ENCODE measurements around the gene IL27RA.

DNA sequence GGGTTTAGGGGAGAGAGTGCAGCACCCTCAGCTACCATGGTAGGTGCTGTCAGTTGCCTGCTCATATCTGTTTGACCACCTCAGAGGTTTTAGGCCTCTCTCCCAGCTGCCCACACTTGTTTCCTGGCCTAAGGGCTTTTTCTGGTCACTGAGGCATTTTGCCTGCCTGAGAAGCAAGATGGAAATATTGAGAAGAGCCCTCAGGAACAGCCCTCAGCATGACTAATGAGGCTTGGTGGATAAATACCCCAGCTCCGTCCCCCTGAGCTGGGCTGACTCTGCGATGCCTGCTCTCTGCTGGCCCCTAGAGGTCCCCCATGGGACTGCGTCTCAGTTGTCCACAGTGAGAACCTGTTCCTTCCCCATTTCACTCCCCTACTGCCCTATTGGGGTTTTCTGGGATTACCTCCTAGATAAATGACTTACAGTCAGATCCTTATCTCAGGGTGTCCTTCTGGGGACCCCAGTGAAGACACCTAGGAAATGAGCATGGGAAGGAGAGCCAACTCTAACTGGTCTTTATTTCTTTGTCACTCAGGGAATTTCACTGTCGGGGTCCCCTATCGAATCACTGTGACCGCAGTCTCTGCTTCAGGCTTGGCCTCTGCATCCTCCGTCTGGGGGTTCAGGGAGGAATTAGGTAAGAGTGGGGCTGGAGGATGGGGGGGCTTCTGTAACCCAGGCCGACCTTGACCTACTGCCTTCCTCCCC is 17.0 kb downstream of the IL27RA start:
- TF ChIP-seq ELF4 (IDR thresholded peaks at IDR 0.05) (no peak), ZNF384 (IDR thresholded peaks at IDR 0.05) (no peak), FOXM1 (IDR thresholded peaks at IDR 0.05; ENCODE audit: borderline replicate concordance) (no peak), FOXA1 (IDR thresholded peaks at IDR 0.05) (no peak), NFRKB (IDR thresholded peaks at IDR 0.05) (no peak), BHLHE40 (IDR thresholded peaks at IDR 0.05; ENCODE audit: borderline replicate concordance) (no peak), TARDBP (IDR thresholded peaks at IDR 0.05) (no peak), ARNT (IDR thresholded peaks at IDR 0.05) (no peak), HDGF (IDR thresholded peaks at IDR 0.05; ENCODE audit: borderline replicate concordance) (no peak), FOXK2 (IDR thresholded peaks at IDR 0.05) (no peak), CTBP1 (IDR thresholded peaks at IDR 0.05; ENCODE audit: borderline replicate concordance) (no peak), SP1 (IDR thresholded peaks at IDR 0.05) (no peak)
